ENCODE data around the gene LRP8.

The LRP8 gene

GRCh38 chr1:53324728-53325297 lies 3.1 kb downstream of the LRP8 start:
- in situ Hi-C loops (cut with MboI; ENCODE audit: low sequenced_read_pairs), result no loop called here

DNA sequence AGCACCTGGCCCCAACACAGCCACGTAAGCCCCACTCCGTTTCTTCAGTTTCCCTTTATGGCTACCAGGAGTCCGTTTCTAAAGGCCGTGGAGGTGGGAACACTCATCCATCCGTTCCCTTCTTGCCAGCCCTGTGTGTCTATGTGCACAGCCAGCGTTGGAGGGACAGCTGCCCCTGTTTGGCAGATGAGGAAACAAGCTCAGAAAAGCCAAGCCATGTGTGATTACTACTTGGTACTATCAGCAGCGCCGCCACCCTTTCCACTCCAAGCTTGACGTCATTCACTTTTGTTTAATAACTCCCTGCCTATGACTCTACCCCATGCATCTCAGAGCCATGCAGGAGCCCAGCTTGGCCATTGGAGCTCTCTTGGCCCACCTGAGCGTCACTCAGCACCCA lies 3.5 kb downstream of the LRP8 start:
- in situ Hi-C loops (cut with MboI; ENCODE audit: low sequenced_read_pairs), result no loop called here

DNA sequence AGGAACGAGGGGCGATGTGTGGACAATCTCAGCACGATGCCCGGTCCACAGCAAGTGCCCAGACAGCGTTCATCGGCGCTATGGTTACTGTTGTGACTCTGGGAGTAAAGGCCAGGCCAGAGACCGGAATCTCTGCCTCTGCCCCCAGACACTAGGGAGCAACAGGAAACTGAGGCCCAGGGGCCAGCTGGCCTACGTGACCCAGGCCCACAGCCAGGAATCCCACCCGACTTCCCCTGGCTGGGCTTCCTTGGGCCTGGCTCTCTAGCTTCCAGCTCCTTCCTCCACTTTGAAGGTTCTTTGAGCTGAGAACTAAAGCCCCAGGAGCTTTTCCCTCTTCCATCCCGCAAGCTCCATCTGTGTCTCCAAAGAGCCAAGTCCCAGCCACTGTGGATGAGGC lies 4.6 kb downstream of the LRP8 start:
- in situ Hi-C loops (cut with MboI; ENCODE audit: low sequenced_read_pairs), result no loop called here

GRCh38 chr1:53321776-53322602 lies 5.9 kb downstream of the LRP8 start:
- in situ Hi-C loops (cut with MboI; ENCODE audit: low sequenced_read_pairs), result no loop called here

GRCh38 chr1:53321366-53321765 lies 6.5 kb downstream of the LRP8 start:
- in situ Hi-C loops (cut with MboI; ENCODE audit: low sequenced_read_pairs), result no loop called here

DNA sequence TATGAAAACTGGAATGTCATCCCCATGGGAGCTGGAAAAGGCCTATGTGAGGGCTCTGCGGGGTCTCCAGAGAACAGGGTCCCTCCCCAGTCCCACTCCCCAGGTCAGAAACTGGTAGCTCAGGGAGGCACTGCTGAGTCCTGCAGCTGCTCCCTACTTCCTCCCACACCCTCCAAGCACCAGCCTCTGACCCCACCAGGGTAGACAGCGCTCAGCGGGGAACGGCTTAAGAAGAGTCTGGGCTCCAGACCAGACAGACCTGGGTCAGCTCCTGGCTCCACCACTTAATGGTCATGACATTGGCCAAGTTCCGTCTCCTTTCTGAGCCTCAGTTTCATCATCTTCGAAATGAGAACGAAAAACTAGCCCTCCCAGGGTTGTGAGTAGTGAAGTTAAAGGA lies 7.2 kb downstream of the LRP8 start:
- in situ Hi-C loops (cut with MboI; ENCODE audit: low sequenced_read_pairs), result no loop called here

DNA sequence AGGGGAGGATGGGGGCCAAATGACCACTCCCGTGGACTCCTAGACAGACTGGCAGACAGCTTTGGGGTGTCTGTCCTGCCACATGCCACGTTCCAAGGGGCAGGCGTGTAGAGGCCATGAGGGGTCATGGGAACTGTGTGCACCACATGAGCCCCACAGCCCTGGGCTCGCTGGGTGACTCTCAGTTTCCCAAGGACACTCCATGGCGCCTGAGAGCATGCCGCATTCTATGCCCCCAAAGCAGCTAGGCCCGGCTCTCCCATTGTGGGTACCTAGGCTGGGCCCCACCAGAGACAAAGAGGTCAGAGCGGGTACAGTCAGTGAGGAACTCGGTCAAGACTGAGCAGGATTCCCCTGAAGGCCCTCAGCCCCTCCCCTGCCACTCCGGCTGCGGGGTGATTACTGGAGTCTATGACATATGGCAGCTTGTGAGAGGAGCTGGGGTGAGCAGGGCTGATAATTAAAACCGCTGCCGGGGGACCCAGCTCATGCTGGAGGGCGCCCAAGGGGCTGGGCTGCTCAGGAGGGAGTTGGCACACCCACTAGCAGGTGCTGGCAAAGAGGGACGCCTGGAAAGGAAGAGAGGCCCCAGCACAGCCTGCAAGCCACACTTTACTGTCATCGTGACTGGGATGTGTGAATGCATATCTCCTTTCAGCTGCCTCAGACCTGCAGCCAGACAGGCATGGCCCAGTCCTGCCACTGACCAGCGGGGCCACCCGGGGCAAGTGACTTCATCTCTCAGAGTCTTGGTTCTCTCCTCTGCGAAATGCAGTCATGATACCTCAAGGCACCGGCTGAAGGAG lies 8.4 kb downstream of the LRP8 start:
- in situ Hi-C loops (cut with MboI; ENCODE audit: low sequenced_read_pairs), result no loop called here

DNA sequence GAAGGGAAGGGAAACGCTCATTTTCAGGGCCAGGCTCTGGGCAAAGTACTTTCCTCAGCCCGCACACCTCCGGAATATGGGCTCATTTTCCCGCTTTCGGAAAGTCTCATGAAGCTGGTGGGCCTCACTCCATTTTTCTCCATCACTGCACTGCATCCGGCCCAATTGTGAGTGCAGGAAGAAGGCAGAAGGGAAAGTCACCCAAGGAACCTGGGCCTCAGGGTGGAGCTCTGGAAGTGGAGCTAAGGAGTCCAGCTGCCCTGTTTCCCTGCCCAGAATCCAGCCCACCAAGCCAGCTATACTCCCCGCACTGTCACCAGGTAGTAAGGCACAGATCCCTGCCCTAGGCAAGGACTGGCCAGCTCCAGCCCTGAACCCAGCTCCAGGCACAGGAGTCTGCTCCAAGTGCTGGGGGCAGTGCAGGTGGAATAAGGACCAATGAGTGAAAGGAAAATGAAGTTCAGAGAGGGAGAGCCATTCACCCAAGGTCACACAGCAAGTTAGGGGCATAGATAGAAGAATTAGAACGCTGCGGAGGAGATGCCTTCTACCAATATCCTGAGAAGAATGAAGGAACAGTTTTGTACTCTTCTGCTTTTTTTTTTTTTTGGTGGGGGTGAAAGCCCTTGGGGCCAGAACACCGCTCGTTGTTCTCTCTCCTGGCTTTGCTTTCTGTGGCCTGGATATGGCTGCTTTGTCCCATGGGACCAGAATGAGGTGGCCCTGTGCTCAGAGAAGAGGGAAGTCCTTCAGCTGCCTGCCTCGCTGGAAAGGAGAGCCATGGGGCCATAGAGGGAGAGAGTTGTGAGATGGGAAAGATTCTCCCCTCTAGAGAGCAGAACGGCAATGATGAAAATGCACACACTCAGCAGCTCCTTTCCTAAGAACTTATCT lies 10.0 kb downstream of the LRP8 start:
- in situ Hi-C loops (cut with MboI; ENCODE audit: low sequenced_read_pairs), result no loop called here

DNA sequence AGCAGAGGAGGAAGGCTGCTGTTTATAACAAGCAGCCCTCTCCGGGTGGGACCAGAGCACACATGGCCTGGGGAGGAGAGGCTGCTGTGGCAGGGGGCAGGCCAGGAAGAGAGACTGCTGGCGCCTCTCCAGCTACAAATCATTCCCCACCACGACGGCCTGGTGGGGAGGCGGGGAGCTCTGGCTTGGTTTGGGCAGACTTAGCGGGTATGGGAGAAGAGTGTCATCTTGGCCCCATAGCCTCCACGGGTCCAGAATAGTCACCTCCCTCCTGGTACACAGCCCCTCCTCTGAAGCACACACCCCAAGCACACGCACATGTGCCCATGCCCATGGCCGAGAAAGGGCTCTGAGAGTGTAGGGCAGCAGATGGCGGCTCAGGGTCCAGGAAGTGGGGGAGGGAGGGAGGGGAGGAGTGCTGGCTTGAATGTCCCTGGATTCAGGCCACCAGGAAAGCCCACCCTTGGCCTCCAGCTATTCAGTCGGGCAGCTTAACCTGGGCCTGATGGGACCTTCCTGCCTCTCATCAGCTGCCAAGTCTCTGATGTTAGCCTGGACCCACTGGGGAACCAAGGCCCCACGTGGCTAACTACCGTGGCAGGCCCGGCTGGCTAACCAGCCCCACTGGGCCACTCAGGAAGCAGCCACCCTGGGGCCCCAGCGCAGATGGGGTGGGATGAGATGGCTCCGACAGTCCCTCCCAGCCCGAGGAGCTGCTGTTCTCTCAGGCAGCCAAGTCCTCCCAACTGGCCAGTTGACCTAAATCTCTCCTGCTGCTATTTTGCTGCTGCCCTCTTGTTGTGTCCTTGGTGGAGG lies 10.9 kb downstream of the LRP8 start:
- in situ Hi-C loops (cut with MboI; ENCODE audit: low sequenced_read_pairs), result no loop called here

DNA sequence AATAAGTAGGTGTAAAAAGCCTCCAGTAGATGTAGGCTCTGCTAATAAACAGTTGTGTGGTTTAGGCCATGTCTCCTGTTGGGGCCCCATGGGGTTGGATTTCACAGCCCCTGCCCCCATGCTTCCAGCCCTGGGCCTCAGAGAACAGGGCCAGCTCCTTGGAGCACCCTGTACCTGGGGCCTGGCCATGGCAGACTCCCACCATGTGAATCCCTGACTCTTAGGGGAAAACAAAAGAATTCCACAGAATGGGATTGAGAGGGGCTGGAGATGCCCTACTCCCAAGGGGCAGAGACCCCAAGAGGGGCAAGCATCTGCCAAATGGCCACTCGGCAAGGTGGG lies 11.5 kb downstream of the LRP8 start:
- in situ Hi-C loops (cut with MboI; ENCODE audit: low sequenced_read_pairs), result no loop called here

DNA sequence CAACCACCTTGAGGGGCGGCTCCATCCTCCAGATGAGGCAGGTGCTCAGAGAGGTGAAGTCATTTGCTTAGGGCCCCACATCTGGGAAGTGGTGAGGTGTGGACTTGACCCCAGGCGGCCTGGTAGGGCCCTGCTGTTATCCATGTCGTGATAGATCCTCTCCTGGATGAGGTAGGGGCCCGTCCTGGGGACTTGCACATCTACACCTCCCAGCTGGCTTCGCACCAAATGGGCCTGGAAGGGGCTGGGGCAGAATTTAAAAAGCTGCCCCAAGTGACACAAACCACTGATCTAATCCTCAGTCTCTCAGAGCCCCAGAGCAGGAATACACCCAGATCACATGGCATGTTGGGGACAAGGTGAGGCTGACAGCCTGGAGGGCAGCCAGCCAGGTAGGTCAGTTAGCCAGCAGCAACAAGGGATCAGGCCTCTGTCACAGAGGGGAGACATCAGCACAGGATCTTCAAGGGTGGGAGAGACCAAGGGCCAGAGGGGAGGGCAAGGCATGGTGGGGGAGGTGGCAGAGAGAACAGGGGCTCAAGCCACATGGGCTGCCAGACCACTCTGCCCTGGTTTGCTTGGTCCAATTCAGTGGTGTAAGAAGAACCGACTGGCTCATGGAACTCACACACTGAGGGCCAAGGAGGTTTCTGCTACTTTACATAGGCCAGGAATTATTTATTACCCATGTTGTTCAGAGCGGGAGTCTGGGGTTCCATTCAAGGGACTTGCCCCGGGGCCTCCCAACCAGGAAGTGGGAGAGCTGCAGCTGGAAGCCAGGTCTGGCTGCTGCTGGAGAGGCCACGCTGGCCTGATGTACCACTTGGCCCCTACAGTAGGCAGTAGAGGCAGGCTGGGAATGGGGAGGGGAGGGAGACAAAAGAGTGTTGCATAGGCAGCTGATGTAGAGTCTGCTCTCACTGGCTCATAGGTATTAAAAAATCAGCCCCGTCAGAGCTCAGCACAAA lies 12.1 kb downstream of the LRP8 start:
- in situ Hi-C loops (cut with MboI; ENCODE audit: low sequenced_read_pairs), result no loop called here

GRCh38 chr1:53315046-53315445 lies 12.8 kb downstream of the LRP8 start:
- in situ Hi-C loops (cut with MboI; ENCODE audit: low sequenced_read_pairs), result no loop called here

DNA sequence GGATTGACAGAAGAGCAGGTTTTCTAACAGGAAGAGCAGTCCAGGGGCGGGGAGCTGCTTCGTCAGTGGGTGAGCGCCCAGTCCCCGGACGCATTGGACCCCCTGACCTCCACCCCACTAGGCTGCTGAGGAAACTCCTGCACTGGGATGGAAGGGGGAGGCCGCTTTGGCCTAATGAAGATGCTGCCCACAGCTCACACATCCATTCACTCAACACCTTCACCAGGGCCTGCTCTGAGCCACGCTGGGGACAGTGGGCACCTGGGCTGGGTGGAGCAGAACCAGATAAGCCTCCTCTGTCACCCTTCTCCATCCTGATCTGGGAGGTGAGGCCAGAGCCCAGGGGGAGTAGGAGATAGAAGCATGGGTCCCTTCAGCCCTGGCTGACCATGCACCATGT lies 13.3 kb downstream of the LRP8 start:
- in situ Hi-C loops (cut with MboI; ENCODE audit: low sequenced_read_pairs), result no loop called here

- in situ Hi-C loops (cut with MboI; ENCODE audit: low sequenced_read_pairs), result no loop called here
Measured at GRCh38 chr1:53314096-53314495, 13.8 kb downstream of the LRP8 start.

GRCh38 chr1:53313556-53313955 lies 14.3 kb downstream of the LRP8 start:
- in situ Hi-C loops (cut with MboI; ENCODE audit: low sequenced_read_pairs), result no loop called here

DNA sequence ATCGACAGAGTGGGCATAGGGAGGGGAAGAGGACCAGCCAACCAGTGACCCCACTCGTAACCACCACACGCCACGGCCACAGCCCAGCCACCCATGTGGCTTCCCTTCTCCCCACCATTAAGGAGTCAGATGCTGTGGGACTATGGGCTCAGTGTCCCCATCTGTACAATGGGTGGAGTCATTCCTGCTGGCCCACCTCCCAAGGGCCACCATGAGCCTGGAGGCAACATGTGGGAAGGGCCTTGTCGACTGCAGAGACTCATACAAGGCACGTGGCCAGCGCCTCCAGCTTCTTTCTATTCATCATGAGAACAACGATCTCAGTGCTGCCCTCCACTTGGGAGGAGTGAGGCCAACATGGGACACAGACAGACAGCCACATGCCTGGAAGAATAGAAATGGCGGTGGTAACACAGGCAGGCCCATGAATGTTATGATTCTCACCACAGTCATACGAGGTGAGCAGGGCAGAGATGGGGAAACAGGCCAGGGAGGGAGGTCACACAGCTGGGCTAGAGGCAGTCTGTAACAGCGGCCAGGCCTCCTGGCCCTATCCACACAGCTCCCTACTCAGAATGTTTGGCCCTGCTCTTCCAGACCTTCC lies 16.1 kb downstream of the LRP8 start:
- in situ Hi-C loops (cut with MboI; ENCODE audit: low sequenced_read_pairs), result no loop called here

GRCh38 chr1:53310847-53311681 lies 16.8 kb downstream of the LRP8 start:
- in situ Hi-C loops (cut with MboI; ENCODE audit: low sequenced_read_pairs), result no loop called here

- in situ Hi-C loops (cut with MboI; ENCODE audit: low sequenced_read_pairs), result no loop called here
Measured at GRCh38 chr1:53309802-53310201, 18.1 kb downstream of the LRP8 start.

All from HL-60/S4 treated with phorbol 12-myristate 13-acetate at 8.2 ng/mL for 4 days and 3 days (cell line).